GM19438 (cell line): ENCODE measurements around the gene DAG1.
A peak's percentile ranks its signal among the peaks of the same experiment; 100 is the strongest.

ENCODE experiments used
- ATAC-seq: cut with Tn5 transposase; IDR thresholded peaks from one replicate; pipeline ENCODE4 v1.9.1; 2021; ENCODE audit warnings: low read depth; ENCODE audit not compliant: unreplicated experiment

Gene DAG1

GRCh38 chr3:49539659-49540560, 69.8 kb downstream of the DAG1 start:
- ATAC-seq = peak; percentile 87

- no peak for ATAC-seq
These were observed 82.0 kb downstream of the DAG1 start for GRCh38 chr3:49552087-49552486.

- no peak for ATAC-seq
These were observed 83.2 kb downstream of the DAG1 start for GRCh38 chr3:49553324-49553691.

- ATAC-seq = peak; percentile 82
These were observed 83.9 kb downstream of the DAG1 start, which contains the start of gene BSN for GRCh38 chr3:49553692-49554632. Gene BSN (plus strand): TSS chr3:49554477. CDS start chr3:49554603, 126 bp downstream.

GRCh38 chr3:49554633-49555265, 84.7 kb downstream of the DAG1 start:
- ATAC-seq = peak; percentile 61

GRCh38 chr3:49556500-49557275, 86.6 kb downstream of the DAG1 start:
- ATAC-seq = no peak

- ATAC-seq = no peak
These were observed 93.0 kb downstream of the DAG1 start for GRCh38 chr3:49563040-49563578.

- no peak for ATAC-seq
These were observed 93.7 kb downstream of the DAG1 start for GRCh38 chr3:49563766-49564165.

- ATAC-seq = no peak
These were observed 96.2 kb downstream of the DAG1 start for GRCh38 chr3:49566312-49566711.

GRCh38 chr3:49567406-49567805, 97.3 kb downstream of the DAG1 start:
- no peak for ATAC-seq

GRCh38 chr3:49568965-49569364, 98.9 kb downstream of the DAG1 start:
- ATAC-seq = no peak

- ATAC-seq = no peak
These were observed 100.1 kb downstream of the DAG1 start for GRCh38 chr3:49570028-49570654.

- no peak for ATAC-seq
These were observed 112.1 kb downstream of the DAG1 start for GRCh38 chr3:49582177-49582576.
